ENCODE data around the gene FXYD4. TPM values are rescaled to one million over a fixed set of nuclear protein-coding genes. Genes with fewer than 3 reads are reported as not detected.

FXYD4 gene
- total RNA-seq, 4 donors from 2014 or later: not detected

DNA sequence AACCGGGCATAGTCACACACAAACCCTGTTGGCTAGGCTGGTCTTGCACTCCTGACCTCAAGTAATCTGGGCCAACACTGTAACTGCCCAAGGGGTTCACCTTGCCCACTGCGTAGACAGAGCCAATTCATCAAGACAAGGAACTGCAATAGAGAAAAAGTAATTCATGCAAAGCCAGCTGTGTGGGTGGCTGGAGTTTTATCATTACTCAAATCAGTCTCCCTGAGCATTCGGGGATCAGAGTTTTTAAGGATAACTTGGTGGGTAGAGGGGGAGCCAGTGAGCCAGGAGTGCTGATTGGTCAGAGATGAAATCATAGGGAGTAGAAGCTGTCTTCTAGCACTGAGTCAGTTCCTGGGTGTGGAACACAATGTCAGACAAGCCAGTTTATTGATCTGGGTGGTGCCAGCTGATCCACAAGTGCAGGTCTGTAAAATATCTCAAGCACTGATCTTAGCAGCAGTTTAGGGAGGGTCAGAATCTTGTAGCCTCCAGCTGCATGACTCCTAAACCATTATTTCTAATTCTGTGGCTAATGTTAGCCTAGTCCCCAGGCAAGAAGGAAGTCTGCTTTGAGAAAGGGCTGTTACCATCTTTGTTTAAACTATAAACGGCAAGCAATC is 15.6 kb upstream of the FXYD4 start:
- Histone ChIP-seq H3K27me3 (peaks cover under 1% of the 10 kb centered on the region), H3K4me1 (peaks cover 0 to 5% of the 10 kb centered on the region in 2 donors), H3K36me3 (no peaks in the 10 kb centered on the region), H3K4me3 (replicated peaks in 1 of 3) (no peak overlapping the region), H3K9me3 (no peaks in the 10 kb centered on the region), H3K27ac (no peak overlapping the region)
- TF ChIP-seq, protein P1, sequence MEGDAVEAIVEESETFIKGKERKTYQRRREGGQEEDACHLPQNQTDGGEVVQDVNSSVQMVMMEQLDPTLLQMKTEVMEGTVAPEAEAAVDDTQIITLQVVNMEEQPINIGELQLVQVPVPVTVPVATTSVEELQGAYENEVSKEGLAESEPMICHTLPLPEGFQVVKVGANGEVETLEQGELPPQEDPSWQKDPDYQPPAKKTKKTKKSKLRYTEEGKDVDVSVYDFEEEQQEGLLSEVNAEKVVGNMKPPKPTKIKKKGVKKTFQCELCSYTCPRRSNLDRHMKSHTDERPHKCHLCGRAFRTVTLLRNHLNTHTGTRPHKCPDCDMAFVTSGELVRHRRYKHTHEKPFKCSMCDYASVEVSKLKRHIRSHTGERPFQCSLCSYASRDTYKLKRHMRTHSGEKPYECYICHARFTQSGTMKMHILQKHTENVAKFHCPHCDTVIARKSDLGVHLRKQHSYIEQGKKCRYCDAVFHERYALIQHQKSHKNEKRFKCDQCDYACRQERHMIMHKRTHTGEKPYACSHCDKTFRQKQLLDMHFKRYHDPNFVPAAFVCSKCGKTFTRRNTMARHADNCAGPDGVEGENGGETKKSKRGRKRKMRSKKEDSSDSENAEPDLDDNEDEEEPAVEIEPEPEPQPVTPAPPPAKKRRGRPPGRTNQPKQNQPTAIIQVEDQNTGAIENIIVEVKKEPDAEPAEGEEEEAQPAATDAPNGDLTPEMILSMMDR (IDR thresholded peaks at IDR 0.05): no peak
- DNase-seq: no peak
- intact Hi-C loops (cut with DNase I): no loop called here
- 62 to 68% methylated on average over 4 of the region's 4 CpGs for WGBS, 2 donors

DNA sequence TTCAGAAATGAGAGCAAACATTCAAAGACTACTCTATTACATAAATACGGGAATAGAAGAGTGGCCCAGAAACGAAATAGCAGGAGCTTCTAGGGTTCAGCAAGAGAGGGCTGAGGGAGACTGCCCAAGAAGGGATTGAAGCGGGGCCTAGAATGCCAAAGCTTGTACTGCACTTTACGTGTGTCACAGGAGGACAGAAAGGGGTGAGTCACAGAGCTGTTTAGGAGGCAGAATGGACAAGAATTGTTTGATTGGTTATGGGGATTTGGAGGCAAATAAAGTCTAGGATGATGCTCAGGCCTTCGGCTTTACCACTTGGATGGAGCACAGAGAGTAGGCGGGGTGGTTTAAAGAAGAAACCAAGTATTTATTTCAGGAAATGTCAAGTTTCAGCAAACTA is 11.3 kb upstream of the FXYD4 start:
- intact Hi-C loops (cut with DNase I): no loop called here
- no peak overlapping the region for H3K27ac ChIP-seq
- H3K9me3 ChIP-seq: no peaks in the 10 kb centered on the region
- peaks cover 5 to 11% of the 10 kb centered on the region in 2 donors for H3K4me1 ChIP-seq
- DNase-seq: no peak
- no peak overlapping the region for H3K4me3 ChIP-seq (replicated peaks in 1 of 3)
- no peak for TF ChIP-seq POLR2A (IDR thresholded peaks at IDR 0.05)
- TF ChIP-seq, protein P1 (IDR thresholded peaks at IDR 0.05): no peak
- no peaks in the 10 kb centered on the region for H3K27me3 ChIP-seq
- 87 to 88% methylated on average over 6 of the region's 6 CpGs for WGBS, 2 donors
- H3K36me3 ChIP-seq: no peaks in the 10 kb centered on the region

DNA sequence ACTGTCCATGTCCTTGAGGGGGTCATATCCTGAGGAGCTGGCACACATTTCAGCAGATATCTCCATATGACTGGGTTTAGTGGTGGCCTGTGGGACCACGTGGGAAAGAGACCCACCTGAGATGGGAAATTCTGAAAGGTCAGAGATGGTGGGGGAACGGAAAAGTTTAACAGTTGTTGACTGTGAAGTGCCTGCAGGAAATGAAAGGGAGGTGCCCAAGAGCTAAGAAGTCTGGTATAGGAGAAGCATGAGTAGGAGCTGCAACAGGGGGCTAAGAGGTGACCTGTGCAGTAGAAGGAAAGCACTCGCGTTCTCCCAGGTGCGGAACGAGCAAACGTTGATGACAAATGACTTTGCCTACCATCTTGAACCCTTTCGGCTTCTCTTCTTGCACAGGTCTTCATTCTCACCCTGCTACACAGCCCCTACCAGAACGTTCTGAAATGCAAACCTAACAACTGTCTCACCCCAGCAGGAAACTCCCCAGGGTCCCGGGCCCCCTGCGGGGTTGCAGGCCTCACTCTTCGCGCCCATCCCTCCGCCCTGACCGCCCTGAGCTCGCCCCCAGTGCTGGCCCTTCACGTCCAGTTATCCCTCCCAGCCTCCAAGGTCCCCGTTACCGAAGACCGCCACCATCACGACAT is 9.8 kb upstream of the FXYD4 start:
- Histone ChIP-seq H3K27me3 (no peaks in the 10 kb centered on the region), H3K4me1 (peaks cover 5 to 11% of the 10 kb centered on the region in 2 donors), H3K27ac (peak overlapping the region; percentile 52 to 79 (median 76)), H3K9me3 (no peaks in the 10 kb centered on the region), H3K36me3 (no peaks in the 10 kb centered on the region), H3K4me3 (replicated peaks in 1 of 3) (peak overlapping the region; percentile 29 to 53 (median 32))
- WGBS, 2 donors: 12 to 16% methylated on average over 20 to 21 of the region's 21 CpGs
- no peak for DNase-seq
- intact Hi-C loops (cut with DNase I): no loop called here
- TF ChIP-seq, protein P1 (IDR thresholded peaks at IDR 0.05): no peak
- no peak for TF ChIP-seq POLR2A (IDR thresholded peaks at IDR 0.05)

- no peaks in the 10 kb centered on the region for H3K9me3 ChIP-seq
- WGBS, 2 donors: 13 to 19% methylated on average over 6 to 8 of the region's 48 CpGs
- DNase-seq: peak; percentile 100
- peak overlapping the region; percentile 64 to 79 (median 76) for H3K27ac ChIP-seq
- H3K4me3 ChIP-seq (replicated peaks in 1 of 3): peak overlapping the region; percentile 29 to 53 (median 32)
- intact Hi-C loops (cut with DNase I): no loop called here
- H3K27me3 ChIP-seq: no peaks in the 10 kb centered on the region
- peaks cover 5 to 11% of the 10 kb centered on the region in 2 donors for H3K4me1 ChIP-seq
- peak in 1 of 2 donors; percentile 76 for TF ChIP-seq POLR2A (IDR thresholded peaks at IDR 0.05)
- TF ChIP-seq, protein P1 (IDR thresholded peaks at IDR 0.05): peak in 5 of 6 experiments; percentile 39 to 65 (median 51)
- H3K36me3 ChIP-seq: no peaks in the 10 kb centered on the region
Observed at GRCh38 chr10:43362191-43362839, 9.1 kb upstream of the FXYD4 start.

GRCh38 chr10:43365001-43365400 is 6.4 kb upstream of the FXYD4 start:
- Histone ChIP-seq H3K27me3 (no peaks in the 10 kb centered on the region), H3K27ac (no peak overlapping the region), H3K4me3 (replicated peaks in 1 of 3) (no peak overlapping the region), H3K4me1 (peaks cover 5 to 11% of the 10 kb centered on the region in 2 donors), H3K9me3 (no peaks in the 10 kb centered on the region), H3K36me3 (no peaks in the 10 kb centered on the region)
- WGBS, 2 donors: 76 to 81% methylated on average over 3 of the region's 3 CpGs
- intact Hi-C loops (cut with DNase I): no loop called here
- no peak for DNase-seq
- TF ChIP-seq POLR2A (IDR thresholded peaks at IDR 0.05): no peak
- TF ChIP-seq, protein P1 (IDR thresholded peaks at IDR 0.05): no peak
